ENCODE measurements around the gene MADD.
"Not testable (repeated sequence)": the region's sequence is repeated elsewhere in the genome, so short reads cannot be mapped to it uniquely, and the experiment has no call there.

Gene MADD

DNA sequence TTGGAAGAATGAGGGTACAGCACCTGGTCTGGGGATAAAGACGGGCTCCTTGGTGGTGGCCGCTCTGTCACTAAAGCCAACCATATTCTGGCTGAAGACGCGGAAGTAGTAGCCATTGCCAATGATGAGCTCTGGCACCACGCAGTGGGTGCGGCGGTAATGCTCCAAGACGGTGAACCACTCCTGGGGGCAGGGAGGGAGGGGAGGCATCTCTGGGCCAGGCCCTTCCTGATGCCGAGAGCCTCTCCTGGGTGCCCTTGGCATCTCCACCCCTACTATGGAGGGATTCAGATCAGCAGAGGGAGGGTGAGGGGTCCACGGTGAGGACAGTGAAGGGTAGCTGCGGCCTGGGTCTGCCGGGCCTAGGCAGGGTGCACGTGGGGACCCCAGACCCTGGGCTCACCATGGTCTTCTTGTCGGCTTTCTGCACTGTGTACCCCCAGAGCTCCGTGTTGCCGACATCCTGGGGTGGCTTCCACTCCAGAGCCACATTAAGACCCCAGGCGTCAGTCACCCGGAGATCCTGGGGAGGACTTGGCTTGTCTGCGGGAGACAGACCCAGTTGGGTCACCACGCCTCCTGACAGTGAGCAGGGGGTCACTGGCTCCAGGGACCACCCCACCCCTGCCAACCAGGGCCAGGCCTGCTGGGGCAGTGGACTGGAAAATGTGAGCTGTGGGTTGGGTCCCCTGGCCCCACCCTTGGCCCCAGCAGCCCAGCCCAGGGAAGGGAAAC lies 63.0 kb downstream of the MADD start:
- TF ChIP-seq, protein P1, sequence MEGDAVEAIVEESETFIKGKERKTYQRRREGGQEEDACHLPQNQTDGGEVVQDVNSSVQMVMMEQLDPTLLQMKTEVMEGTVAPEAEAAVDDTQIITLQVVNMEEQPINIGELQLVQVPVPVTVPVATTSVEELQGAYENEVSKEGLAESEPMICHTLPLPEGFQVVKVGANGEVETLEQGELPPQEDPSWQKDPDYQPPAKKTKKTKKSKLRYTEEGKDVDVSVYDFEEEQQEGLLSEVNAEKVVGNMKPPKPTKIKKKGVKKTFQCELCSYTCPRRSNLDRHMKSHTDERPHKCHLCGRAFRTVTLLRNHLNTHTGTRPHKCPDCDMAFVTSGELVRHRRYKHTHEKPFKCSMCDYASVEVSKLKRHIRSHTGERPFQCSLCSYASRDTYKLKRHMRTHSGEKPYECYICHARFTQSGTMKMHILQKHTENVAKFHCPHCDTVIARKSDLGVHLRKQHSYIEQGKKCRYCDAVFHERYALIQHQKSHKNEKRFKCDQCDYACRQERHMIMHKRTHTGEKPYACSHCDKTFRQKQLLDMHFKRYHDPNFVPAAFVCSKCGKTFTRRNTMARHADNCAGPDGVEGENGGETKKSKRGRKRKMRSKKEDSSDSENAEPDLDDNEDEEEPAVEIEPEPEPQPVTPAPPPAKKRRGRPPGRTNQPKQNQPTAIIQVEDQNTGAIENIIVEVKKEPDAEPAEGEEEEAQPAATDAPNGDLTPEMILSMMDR (IDR thresholded peaks at IDR 0.05; ENCODE audit: borderline replicate concordance, insufficient read depth, low read depth, low read length): no peak
- no peak overlapping the region for H3K4me3 ChIP-seq (ENCODE audit: low read depth, low read length)

DNA sequence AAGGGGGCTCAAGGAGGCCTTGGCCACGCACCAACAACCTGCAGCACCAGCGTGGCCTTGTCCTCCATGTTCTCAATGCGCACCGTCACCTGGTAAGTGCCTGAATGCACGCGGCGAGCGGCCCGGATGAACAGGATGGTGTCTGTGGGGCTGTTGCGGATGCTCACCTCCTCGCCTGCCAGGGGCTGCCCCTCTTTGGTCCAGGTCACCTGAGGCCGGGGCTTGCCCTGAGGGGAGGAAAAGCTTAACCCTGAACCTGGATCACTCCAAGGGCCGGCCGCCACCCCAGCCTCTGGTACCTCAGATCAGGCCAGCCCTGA lies 63.6 kb downstream of the MADD start:
- H3K4me3 ChIP-seq (ENCODE audit: low read depth, low read length): no peak overlapping the region
- TF ChIP-seq, protein P1 (IDR thresholded peaks at IDR 0.05; ENCODE audit: borderline replicate concordance, insufficient read depth, low read depth, low read length): no peak

DNA sequence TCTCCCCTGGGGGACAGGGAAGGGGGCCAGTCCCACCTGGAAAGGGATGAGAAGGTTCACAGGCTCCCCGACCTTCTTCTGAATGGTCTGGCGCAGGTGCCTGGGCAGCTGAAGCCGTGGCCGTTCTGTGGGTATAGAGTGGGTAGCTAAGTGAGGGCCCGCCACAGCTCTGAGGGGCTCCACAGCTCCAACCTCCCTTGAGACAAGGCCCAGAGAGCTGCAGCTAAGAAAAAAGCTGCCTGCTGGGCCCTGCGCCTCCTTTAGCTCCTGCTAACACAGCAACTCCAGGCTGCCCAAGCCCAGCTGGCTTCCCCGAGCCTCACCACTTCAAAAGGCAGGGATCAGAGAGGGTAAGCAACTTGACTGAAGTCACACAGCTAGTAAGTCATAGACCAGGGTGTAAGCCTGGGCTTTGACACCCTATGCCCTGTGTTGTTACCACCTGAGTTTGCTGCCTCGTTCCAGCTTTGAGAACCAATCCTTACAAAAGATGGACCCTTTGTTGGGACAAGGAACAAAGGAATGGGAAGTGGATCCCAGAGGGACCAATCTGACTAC lies 64.0 kb downstream of the MADD start:
- TF ChIP-seq, protein P1 (IDR thresholded peaks at IDR 0.05; ENCODE audit: borderline replicate concordance, insufficient read depth, low read depth, low read length): no peak
- no peak overlapping the region for H3K4me3 ChIP-seq (ENCODE audit: low read depth, low read length)

DNA sequence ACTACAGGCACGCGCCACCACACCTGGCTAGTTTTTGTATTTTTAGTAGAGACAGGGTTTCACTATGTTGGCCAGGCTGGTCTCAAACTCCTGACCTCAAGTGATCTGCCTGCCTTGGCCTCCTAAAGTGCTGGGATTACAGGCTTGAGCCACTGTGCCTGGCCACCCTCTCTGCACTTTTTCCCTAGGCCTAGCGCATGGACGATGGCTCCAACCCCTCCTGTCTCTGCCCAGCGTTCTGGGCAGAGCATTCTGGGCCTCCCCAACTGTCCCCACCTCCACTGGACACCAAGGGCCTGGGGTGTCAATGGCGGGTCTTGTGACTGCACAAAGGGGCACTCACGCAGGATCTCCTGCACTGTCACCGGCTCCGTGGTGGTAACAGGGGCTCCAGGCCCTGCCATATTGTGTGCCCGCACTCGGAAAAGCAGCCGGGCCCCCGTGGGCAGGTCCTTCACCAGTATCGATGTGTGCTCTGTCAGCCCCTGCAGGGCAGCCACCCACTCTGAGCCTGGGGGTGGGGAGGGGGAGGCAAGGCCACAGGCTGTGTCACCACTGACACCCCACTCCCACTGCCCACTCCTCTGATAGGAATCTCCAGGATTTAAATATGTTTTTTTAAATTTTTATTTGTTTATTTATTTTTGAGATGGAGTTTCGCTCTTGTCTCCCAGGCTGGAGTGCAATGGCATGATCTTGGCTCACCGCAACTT lies 64.9 kb downstream of the MADD start:
- H3K4me3 ChIP-seq (ENCODE audit: low read depth, low read length): not testable (repeated sequence)

DNA sequence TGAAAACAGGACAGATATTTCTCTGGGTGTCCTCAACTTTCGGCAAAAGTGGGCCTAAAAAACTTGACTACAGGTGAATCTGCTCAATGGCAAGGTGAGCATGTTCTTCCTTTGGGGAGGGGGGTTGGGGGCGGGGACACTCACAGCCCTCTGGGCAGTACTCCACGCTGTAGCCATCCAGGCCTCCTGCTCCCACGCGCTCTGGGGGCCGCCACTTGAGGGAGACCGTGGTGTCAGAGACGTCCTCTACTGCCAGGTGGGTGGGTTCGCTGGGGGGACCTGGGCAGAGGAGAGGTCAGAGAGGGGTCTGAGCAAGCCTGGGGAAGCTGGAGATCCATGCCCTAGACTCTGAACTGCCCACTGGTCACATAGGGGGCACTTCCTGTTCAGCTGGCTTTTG lies 65.8 kb downstream of the MADD start:
- H3K4me3 ChIP-seq (ENCODE audit: low read depth, low read length): no peak overlapping the region
- TF ChIP-seq, protein P1 (IDR thresholded peaks at IDR 0.05; ENCODE audit: borderline replicate concordance, insufficient read depth, low read depth, low read length): no peak

DNA sequence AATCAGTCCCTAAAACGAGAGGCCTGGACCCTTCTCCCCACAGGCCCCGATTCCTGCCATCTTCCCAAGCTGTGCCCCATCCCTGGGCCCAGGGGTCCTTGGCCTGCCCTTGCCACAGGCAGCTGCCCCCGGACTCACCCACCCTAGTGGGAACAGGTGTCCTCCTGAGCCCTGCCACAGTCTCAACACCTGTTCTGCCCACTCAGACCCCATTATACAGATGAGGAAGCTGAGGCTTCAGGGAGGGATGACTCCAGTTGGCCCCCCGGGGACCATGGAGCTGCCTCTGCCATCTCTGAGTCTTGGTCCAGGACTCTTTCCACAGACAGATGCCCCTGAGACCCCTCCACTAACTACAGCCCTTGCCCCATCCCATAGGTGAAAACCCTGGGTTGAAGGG lies 66.7 kb downstream of the MADD start:
- TF ChIP-seq, protein P1 (IDR thresholded peaks at IDR 0.05; ENCODE audit: borderline replicate concordance, insufficient read depth, low read depth, low read length): no peak
- no peak overlapping the region for H3K4me3 ChIP-seq (ENCODE audit: low read depth, low read length)

DNA sequence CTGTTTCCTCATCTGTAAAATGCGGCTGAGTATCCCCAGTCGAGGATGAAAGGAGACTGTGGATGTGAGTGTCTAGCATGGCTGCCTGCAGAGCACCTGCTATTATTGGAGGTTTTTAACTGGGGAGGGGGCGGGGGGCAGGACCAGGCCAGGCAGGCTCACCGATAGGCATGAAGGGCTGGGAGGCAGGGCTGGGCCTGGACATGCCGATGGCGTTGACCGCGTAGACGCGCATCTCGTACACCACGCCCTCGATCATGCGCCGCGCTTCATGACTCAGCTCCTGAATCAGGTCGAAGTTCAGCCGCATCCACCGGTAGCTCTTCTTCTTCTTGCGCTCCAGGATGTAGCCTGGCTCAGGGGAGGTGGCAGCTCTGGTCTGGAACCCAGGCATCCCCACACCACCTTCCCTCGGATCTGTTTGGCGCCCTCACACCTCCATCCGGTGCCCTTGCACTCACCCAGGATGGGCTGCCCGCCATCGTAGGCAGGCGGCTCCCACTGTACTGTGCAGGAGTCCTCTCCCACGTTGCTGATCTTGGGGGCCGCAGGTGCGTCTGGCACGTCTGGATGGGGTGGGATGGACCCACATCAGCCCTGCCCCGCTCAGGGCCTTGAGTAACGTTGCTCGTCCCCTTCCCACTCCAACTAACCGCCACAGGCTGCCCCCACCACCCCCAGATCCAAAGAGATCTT lies 67.4 kb downstream of the MADD start:
- TF ChIP-seq, protein P1 (IDR thresholded peaks at IDR 0.05; ENCODE audit: borderline replicate concordance, insufficient read depth, low read depth, low read length): no peak
- H3K4me3 ChIP-seq (ENCODE audit: low read depth, low read length): no peak overlapping the region
